Measurements from ENCODE around the gene ADTRP.

ADTRP gene

GRCh38 chr6:11772109-11772825 is 6.3 kb downstream of the ADTRP start:
- no peak for FAIRE-seq

- no peak for FAIRE-seq
Observed at GRCh38 chr6:11771473-11772048, 7.0 kb downstream of the ADTRP start.

GRCh38 chr6:11770546-11771466 is 7.8 kb downstream of the ADTRP start:
- FAIRE-seq = no peak

GRCh38 chr6:11769811-11770545 is 8.6 kb downstream of the ADTRP start:
- FAIRE-seq = no peak

GRCh38 chr6:11769244-11769643 is 9.4 kb downstream of the ADTRP start:
- FAIRE-seq = no peak

GRCh38 chr6:11767978-11768756 is 10.4 kb downstream of the ADTRP start:
- peak; percentile 49 for FAIRE-seq

- FAIRE-seq = no peak
Observed at GRCh38 chr6:11767458-11767857, 11.1 kb downstream of the ADTRP start.

- peak; percentile 27 for FAIRE-seq
Observed at GRCh38 chr6:11766589-11767450, 11.8 kb downstream of the ADTRP start.

GRCh38 chr6:11766043-11766442 is 12.6 kb downstream of the ADTRP start:
- no peak for FAIRE-seq

- FAIRE-seq = no peak
Observed at GRCh38 chr6:11764250-11764604, 14.4 kb downstream of the ADTRP start.

GRCh38 chr6:11763460-11764249 is 14.9 kb downstream of the ADTRP start:
- no peak for FAIRE-seq

GRCh38 chr6:11762794-11763459 is 15.7 kb downstream of the ADTRP start:
- no peak for FAIRE-seq

GRCh38 chr6:11761744-11762620 is 16.6 kb downstream of the ADTRP start:
- FAIRE-seq = no peak

- FAIRE-seq = no peak
Observed at GRCh38 chr6:11760015-11760473, 18.6 kb downstream of the ADTRP start.

- no peak for FAIRE-seq
Observed at GRCh38 chr6:11758878-11759277, 19.7 kb downstream of the ADTRP start.

- FAIRE-seq = no peak
Observed at GRCh38 chr6:11756726-11757125, 21.9 kb downstream of the ADTRP start.

- no peak for FAIRE-seq
Observed at GRCh38 chr6:11756292-11756691, 22.3 kb downstream of the ADTRP start.

- no peak for FAIRE-seq
Observed at GRCh38 chr6:11755725-11756124, 22.9 kb downstream of the ADTRP start.

Data from islet of Langerhans (tissue), 1 donor.